SK-N-SH treated with all-trans-retinoic acid at 6 μM for 48 hours (cell line): Measurements from ENCODE around the gene DENND2C.

Source experiments
- ATAC-seq: fragments of 200-7000 bp; cut with Tn5 transposase; 3 replicates; pipeline ENCODE4 v1.9.1; 2020; ENCODE audit warnings: mild to moderate bottlenecking, moderate library complexity
- ARNTL ChIP-seq: fragments of 450-650 bp; formaldehyde crosslinking; IDR thresholded peaks from 2 replicates; pipeline ENCODE4 v1.5.0; 2020; ENCODE audit warnings: low read depth, mild to moderate bottlenecking, moderate library complexity, borderline replicate concordance
- CREB5 ChIP-seq: fragments of 250-450 bp; sonication (Bioruptor Pico); IDR thresholded peaks from 2 replicates; pipeline ENCODE4 v1.5.1; 2020; ENCODE audit warnings: low read depth, mild to moderate bottlenecking, moderate library complexity
- CSDC2 ChIP-seq: fragments of 250-450 bp; sonication (Bioruptor Pico); IDR thresholded peaks from 2 replicates; pipeline ENCODE4 v1.5.0; 2020; ENCODE audit warnings: mild to moderate bottlenecking, moderate library complexity
- CSRNP3 ChIP-seq: fragments of 250-450 bp; sonication (Bioruptor Pico); IDR thresholded peaks from 2 replicates; pipeline ENCODE4 v1.5.1; 2021; ENCODE audit warnings: mild to moderate bottlenecking, moderate library complexity
- ESRRG ChIP-seq: fragments of 250-450 bp; sonication (Bioruptor Pico); IDR thresholded peaks from 2 replicates; pipeline ENCODE4 v1.6.1; 2021; ENCODE audit warnings: mild to moderate bottlenecking
- ISL1 ChIP-seq: fragments of 250-450 bp; sonication (Bioruptor Pico); IDR thresholded peaks from 2 replicates; pipeline ENCODE4 v2.1.2; 2022; ENCODE audit warnings: mild to moderate bottlenecking, moderate library complexity
- OSR1 ChIP-seq: fragments of 250-450 bp; sonication (Bioruptor Pico); IDR thresholded peaks from 2 replicates; pipeline ENCODE4 v1.8.0; 2022; ENCODE audit warnings: moderate library complexity, mild to moderate bottlenecking, inconsistent platforms
- PATZ1 ChIP-seq: fragments of 250-450 bp; sonication (Bioruptor Pico); IDR thresholded peaks from 2 replicates; pipeline ENCODE4 v1.8.0; 2020; ENCODE audit warnings: mild to moderate bottlenecking, moderate library complexity, borderline replicate concordance
- POU6F1 ChIP-seq: fragments of 250-450 bp; sonication (Bioruptor Pico); IDR thresholded peaks from 2 replicates; pipeline ENCODE4 v1.8.0; 2021; ENCODE audit warnings: low read depth, mild to moderate bottlenecking, moderate library complexity, borderline replicate concordance
- PPARA ChIP-seq: fragments of 250-450 bp; sonication (Bioruptor Pico); IDR thresholded peaks from 2 replicates; pipeline ENCODE4 v1.5.0; 2020; ENCODE audit warnings: mild to moderate bottlenecking, borderline replicate concordance
- RARB ChIP-seq: fragments of 250-450 bp; sonication (Bioruptor Pico); IDR thresholded peaks from 2 replicates; pipeline ENCODE4 v1.8.0; 2021; ENCODE audit warnings: mild to moderate bottlenecking, moderate library complexity
- SNAI2 ChIP-seq: fragments of 250-450 bp; sonication (Bioruptor Pico); IDR thresholded peaks from 2 replicates; pipeline ENCODE4 v1.5.0; 2020; ENCODE audit warnings: mild to moderate bottlenecking, moderate library complexity
- TCF4 ChIP-seq: fragments of 250-450 bp; sonication (Bioruptor Pico); IDR thresholded peaks from 2 replicates; pipeline ENCODE4 v1.8.0; 2021; ENCODE audit warnings: mild to moderate bottlenecking, moderate library complexity, borderline replicate concordance
- TOX ChIP-seq: fragments of 250-450 bp; sonication (Bioruptor Pico); IDR thresholded peaks from 2 replicates; pipeline ENCODE4 v1.8.0; 2021; ENCODE audit warnings: mild to moderate bottlenecking, moderate library complexity, borderline replicate concordance
- TSHZ2 ChIP-seq: fragments of 250-450 bp; sonication (Bioruptor Pico); IDR thresholded peaks from 2 replicates; pipeline ENCODE4 v1.5.0; 2020; ENCODE audit warnings: mild to moderate bottlenecking, moderate library complexity
- ZC3H10 ChIP-seq: fragments of 250-450 bp; sonication (Bioruptor Pico); IDR thresholded peaks from 2 replicates; pipeline ENCODE4 v1.5.1; 2021; ENCODE audit warnings: mild to moderate bottlenecking, moderate library complexity
- ZFP3 ChIP-seq: fragments of 250-450 bp; sonication (Bioruptor Pico); IDR thresholded peaks from 2 replicates; pipeline ENCODE4 v1.5.0; 2020; ENCODE audit warnings: mild to moderate bottlenecking, moderate library complexity
- ZFP30 ChIP-seq: fragments of 450-650 bp; formaldehyde crosslinking; IDR thresholded peaks from 2 replicates; pipeline ENCODE4 v1.5.0; 2022; ENCODE audit warnings: mild to moderate bottlenecking, moderate library complexity
- ZNF565 ChIP-seq: fragments of 450-650 bp; formaldehyde crosslinking; conservative IDR thresholded peaks from 2 replicates; pipeline ENCODE4 v1.5.0; 2020; ENCODE audit warnings: low read depth, mild to moderate bottlenecking, moderate library complexity
- ZNF70 ChIP-seq: fragments of 450-650 bp; formaldehyde crosslinking; IDR thresholded peaks from 2 replicates; pipeline ENCODE4 v1.5.0; 2020; ENCODE audit warnings: mild to moderate bottlenecking, moderate library complexity
- ZNF8 ChIP-seq: fragments of 450-650 bp; formaldehyde crosslinking; IDR thresholded peaks from 2 replicates; pipeline ENCODE4 v1.5.0; 2020; ENCODE audit warnings: mild to moderate bottlenecking, moderate library complexity

Gene DENND2C

GRCh38 chr1:114701931-114702330, 32.1 kb upstream of the DENND2C start:
- peak; percentile 20; the same call in 1 of the 3 replicates for ATAC-seq
- TF ChIP-seq ISL1 (CRISPR knock-in tag): no peak
- TF ChIP-seq SNAI2 (CRISPR knock-in tag): no peak
- TF ChIP-seq CREB5 (CRISPR knock-in tag): no peak
- no peak for TF ChIP-seq RARB (CRISPR knock-in tag)
- TF ChIP-seq TSHZ2 (CRISPR knock-in tag): no peak
- TF ChIP-seq ZFP30: no peak
- no peak for TF ChIP-seq PATZ1 (CRISPR knock-in tag)
- TF ChIP-seq CSDC2 (CRISPR knock-in tag): no peak
- TF ChIP-seq TCF4 (CRISPR knock-in tag): no peak
- no peak for TF ChIP-seq ZNF70 (CRISPR knock-in tag)
- no peak for TF ChIP-seq OSR1 (CRISPR knock-in tag)
- no peak for TF ChIP-seq PPARA (CRISPR knock-in tag)
- TF ChIP-seq ZFP3 (CRISPR knock-in tag): no peak
- TF ChIP-seq ZNF8: no peak
- TF ChIP-seq POU6F1 (CRISPR knock-in tag): no peak
- no peak for TF ChIP-seq ESRRG (CRISPR knock-in tag)
- TF ChIP-seq ZNF565 (CRISPR knock-in tag): no peak
- no peak for TF ChIP-seq TOX (CRISPR knock-in tag)

GRCh38 chr1:114700036-114700600, 30.3 kb upstream of the DENND2C start:
- ATAC-seq: peak; percentile 39
- no peak for TF ChIP-seq ZNF565 (CRISPR knock-in tag)
- no peak for TF ChIP-seq ESRRG (CRISPR knock-in tag)
- no peak for TF ChIP-seq ZFP3 (CRISPR knock-in tag)
- TF ChIP-seq CREB5 (CRISPR knock-in tag): no peak
- no peak for TF ChIP-seq CSDC2 (CRISPR knock-in tag)
- no peak for TF ChIP-seq TCF4 (CRISPR knock-in tag)
- TF ChIP-seq ISL1 (CRISPR knock-in tag): no peak
- TF ChIP-seq ZC3H10: no peak
- no peak for TF ChIP-seq ZNF70 (CRISPR knock-in tag)
- no peak for TF ChIP-seq TSHZ2 (CRISPR knock-in tag)
- no peak for TF ChIP-seq PPARA (CRISPR knock-in tag)
- no peak for TF ChIP-seq SNAI2 (CRISPR knock-in tag)
- no peak for TF ChIP-seq ARNTL
- no peak for TF ChIP-seq CSRNP3 (CRISPR knock-in tag)
- TF ChIP-seq, all 23 proteins: peak for 0
